Activated CD8-positive, alpha-beta memory T cell treated with anti-CD3 and anti-CD28 coated beads for 4 hours (primary cell): ENCODE results near the gene AGPAT3.

ENCODE experiments used
- DNase-seq, 2 donors: peaks; one replicate each; pipeline ENCODE4 v3.0.0-alpha.2; 2020; ENCODE audit warnings: low read depth in 2 of 2

The AGPAT3 gene

GRCh38 chr21:43921979-43922945 lies 57.2 kb downstream of the AGPAT3 start:
- DNase-seq, result peak; percentile 62 to 81

DNA sequence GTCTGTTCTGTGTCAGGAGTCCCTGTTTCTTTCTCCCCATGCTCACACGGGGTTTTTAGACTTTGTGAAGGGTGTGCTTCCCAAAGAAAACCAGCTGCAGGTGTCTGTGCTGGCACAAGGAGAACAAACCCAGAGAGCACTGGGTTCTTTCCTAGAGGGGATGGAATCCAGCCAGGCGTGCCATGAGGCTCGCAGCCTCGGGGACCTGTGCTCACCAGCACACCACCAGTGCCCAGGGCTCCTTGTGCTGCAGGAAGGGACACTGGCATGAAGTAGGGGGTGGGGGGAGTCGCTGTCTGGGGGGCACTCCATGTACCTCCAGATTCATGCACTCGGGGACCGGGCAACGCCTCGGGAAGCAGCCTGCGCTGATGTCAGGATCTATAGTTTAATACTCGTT lies 57.9 kb downstream of the AGPAT3 start:
- DNase-seq, result no peak

GRCh38 chr21:43923391-43923790 lies 58.4 kb downstream of the AGPAT3 start:
- DNase-seq, result no peak

- DNase-seq, result no peak
These were observed 59.5 kb downstream of the AGPAT3 start for GRCh38 chr21:43924421-43925095.

DNA sequence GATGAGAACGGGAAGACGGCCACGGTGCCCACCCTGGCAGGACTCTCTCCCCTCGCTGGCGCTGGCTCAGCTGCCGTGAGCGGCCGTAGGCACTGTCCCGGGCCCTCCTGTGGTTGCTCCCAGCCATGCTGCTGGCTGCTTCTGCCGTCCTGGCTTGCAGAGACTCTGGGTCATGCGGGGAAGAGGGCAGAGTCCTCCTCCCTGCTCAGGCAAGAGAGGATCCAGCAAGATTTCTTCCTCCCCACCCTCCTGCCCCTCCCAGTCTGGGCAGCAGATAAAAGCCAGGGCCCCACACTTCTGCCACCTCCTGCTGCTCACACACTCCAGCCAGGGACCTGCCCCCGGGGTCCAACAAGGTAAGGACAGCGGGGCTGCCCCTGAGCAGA lies 60.1 kb downstream of the AGPAT3 start:
- DNase-seq, result no peak

GRCh38 chr21:43925609-43926008 lies 60.6 kb downstream of the AGPAT3 start:
- no peak for DNase-seq

- no peak for DNase-seq
These were observed 61.2 kb downstream of the AGPAT3 start for GRCh38 chr21:43926196-43926595.

DNA sequence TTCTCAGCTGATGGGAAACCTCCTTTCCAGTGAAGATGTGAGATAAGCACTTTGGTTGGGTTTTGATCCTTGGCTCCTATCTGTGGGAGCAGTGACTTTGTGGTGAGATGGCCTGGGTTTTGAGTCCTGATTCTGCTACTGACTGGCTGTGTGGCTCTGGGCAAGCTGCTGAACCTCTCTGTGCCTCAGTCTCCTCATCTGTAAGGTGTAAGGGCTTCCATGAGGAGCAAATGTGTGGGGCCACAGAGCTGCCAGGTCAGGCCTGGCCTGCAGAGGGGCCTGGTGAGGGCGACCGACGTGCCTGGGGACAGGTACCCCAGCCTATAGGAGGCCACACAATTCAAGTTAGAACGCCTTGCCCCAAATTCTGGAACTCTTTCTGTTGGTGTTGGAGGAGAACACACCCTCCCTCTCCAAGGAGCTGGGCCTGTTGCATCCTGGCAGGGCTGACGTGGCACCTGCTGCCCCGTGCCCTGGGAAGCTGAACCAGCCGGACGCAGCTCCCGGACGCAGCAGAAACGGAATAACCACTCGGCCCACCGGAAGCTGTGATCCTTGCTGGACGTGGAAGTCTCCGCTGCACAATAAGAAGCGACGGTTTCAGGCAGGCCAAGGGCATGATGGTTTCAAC lies 62.7 kb downstream of the AGPAT3 start:
- DNase-seq, result no peak

- no peak for DNase-seq
These were observed 63.5 kb downstream of the AGPAT3 start for GRCh38 chr21:43928222-43929125.

GRCh38 chr21:43929217-43929971 lies 64.4 kb downstream of the AGPAT3 start:
- DNase-seq, result no peak

DNA sequence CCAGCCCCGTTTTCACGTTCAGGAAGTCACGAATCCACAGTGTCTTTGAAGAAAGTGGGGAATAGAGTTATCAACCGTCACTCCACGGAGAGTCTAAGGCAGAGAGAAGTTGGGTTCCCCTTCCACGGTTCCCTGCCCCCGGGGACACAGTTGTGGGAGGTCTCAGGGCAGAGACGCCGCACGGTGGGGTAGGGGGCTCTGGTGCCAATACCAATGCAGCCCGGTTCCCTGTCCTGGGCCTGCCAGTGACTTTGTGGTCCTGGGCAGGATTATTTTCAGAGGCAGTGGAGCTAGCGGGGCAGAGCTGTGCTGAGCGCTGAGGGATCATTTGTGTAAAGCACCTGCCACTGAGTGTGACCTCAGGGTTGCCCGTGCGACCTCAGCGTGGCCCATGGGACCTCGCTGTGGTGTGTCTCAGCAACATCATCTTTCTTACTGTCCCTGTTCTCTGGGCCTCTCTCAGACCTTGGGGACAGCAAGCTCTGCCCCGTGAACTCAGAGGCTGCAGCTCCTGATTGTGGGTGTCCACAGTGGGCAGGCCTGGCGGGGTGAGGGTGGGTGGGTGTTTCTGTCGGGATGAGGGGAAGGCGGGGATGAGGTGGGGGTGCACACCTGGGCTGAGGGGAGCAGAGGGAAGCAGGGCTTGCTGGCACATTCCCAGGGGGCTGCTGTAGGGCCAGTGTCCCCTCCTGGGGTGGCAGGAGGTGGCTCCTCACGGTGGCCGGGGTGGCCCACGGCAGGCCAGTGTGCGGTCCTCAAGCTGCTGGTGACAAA lies 65.2 kb downstream of the AGPAT3 start:
- DNase-seq, result no peak

DNA sequence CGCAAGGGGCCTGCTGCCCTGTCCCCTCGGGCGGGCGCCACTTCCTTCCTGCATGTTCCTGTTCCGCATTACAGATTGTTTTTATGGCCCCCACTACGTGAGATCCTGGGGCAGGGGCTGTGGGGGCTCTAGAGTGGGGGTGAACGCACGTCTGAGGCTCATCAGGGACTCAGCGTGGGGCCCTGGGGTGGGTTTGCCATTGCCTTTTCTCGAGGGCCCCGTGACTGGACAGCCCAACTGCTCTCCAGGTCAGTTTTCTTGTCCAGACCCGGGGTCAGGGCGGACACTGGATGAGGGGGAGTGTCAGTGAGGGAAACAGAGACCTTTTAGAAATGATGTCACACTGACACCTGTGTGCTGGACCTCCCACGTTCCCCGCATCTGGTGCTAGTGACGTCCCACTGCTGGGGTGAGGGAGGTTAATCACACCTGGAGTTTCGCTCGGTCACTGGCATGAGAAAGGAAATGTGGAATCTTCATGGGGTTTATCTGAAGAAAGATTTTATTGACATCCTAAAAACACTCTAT lies 65.9 kb downstream of the AGPAT3 start:
- no peak for DNase-seq

DNA sequence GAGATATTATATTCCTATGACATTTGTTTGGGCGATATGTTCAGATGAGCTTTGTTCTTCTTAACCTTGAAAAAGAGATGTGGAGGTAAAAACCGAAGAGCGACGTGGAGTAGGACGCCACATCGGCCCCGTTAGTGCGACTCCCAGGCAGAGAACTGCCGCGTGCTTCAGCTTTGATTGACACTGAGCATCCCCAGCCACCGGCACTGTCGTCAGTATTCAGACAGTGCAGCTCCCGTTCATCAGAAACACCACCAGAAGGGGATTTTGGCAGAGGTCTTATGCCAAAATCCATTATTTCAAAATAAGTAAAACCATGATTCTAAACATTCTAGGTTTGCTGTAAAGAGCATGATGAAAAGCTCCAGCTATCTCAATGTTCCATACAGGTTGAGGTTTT lies 66.5 kb downstream of the AGPAT3 start:
- DNase-seq, result no peak

- DNase-seq, result no peak
These were observed 67.0 kb downstream of the AGPAT3 start for GRCh38 chr21:43932005-43932404.

GRCh38 chr21:43933199-43933598 lies 68.2 kb downstream of the AGPAT3 start:
- DNase-seq, result no peak

DNA sequence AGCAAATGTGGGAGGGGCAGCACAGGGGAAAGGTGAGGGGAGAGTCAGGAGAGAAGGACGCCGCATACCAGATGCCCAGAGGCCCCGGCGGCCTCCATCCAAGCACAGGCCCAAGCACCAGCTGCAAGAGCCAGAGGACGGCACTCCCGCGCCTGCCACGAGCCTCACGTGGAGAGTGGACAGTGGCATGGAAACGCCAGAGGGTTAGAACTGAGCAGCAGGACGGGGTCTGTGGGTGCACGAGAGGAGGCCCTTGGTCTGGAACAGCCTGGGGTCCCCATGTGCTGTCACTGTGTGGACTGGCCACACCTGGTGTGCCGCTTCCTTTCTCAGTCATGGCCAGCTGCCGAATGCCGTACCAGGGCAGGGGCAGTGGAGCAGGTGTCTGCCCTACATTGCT lies 68.7 kb downstream of the AGPAT3 start:
- DNase-seq, result no peak

DNA sequence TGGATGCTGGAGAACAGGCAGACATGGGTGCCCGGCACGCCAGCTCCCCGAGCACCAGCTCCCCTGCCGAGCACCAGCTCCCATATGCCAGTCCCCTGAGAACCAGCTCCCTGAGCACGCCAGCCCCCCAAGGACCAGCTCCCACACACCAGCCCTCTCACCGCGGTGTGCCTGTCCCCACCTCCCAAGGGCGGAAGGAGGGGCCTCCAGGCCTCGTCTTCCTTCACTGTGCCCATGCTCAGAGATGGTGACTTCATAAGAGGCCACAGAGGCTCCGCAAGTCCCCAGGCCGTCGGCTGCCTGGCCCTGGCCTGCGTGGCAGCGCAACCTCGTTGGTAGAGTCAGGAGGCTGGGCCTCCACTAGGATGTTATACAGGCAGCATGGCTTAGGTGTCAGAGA lies 69.1 kb downstream of the AGPAT3 start:
- DNase-seq, result no peak

- DNase-seq, result no peak
These were observed 70.0 kb downstream of the AGPAT3 start for GRCh38 chr21:43934716-43935705.

GRCh38 chr21:43935711-43936110 lies 70.7 kb downstream of the AGPAT3 start:
- no peak for DNase-seq
